GM19372 (cell line): Measurements from ENCODE around the gene VGLL4.
"Not testable (repeated sequence)": the region's sequence is repeated elsewhere in the genome, so short reads cannot be mapped to it uniquely, and the experiment has no call there.

Experiments
- ATAC-seq: cut with Tn5 transposase; IDR thresholded peaks from one replicate; pipeline ENCODE4 v1.9.1; 2021; ENCODE audit warnings: mild to moderate bottlenecking, low read depth, moderate library complexity; ENCODE audit not compliant: unreplicated experiment

VGLL4 gene

GRCh38 chr3:11514191-11514821 lies 129.4 kb downstream of the VGLL4 start:
- ATAC-seq, result no peak

GRCh38 chr3:11513817-11514135 lies 129.9 kb downstream of the VGLL4 start:
- ATAC-seq, result no peak

GRCh38 chr3:11513125-11513816 lies 130.4 kb downstream of the VGLL4 start:
- not testable (repeated sequence) for ATAC-seq

GRCh38 chr3:11511606-11512005 lies 132.1 kb downstream of the VGLL4 start:
- not testable (repeated sequence) for ATAC-seq

- ATAC-seq, result no peak
These were observed 133.4 kb downstream of the VGLL4 start for GRCh38 chr3:11510356-11510755.

- no peak for ATAC-seq
These were observed 133.7 kb downstream of the VGLL4 start for GRCh38 chr3:11510001-11510340.

- ATAC-seq, result no peak
These were observed 134.3 kb downstream of the VGLL4 start for GRCh38 chr3:11509173-11510000.

- no peak for ATAC-seq
These were observed 135.2 kb downstream of the VGLL4 start for GRCh38 chr3:11508346-11509172.

GRCh38 chr3:11507719-11508118 lies 136.0 kb downstream of the VGLL4 start:
- no peak for ATAC-seq
